BLaER1 treated with 17β-estradiol and CSF1 and Interleukin-3, amounts not matched to agents 10 nM and 100 nM (cell line): ENCODE results near the gene SDF4.

Experiments used
- H3K27ac ChIP-seq, 11 experiments: shearing (Covaris generic); formaldehyde crosslinking; 2 replicates each; pipeline ENCODE4 v1.8.1; 2022
- H3K27me3 ChIP-seq, 11 experiments: shearing (Covaris generic); formaldehyde crosslinking; 2 replicates each; pipeline ENCODE4 v1.8.1; 2022
- H3K36me3 ChIP-seq, 11 experiments: shearing (Covaris generic); formaldehyde crosslinking; 2 replicates each; pipeline ENCODE4 v1.8.1; 2022
- H3K4me1 ChIP-seq, 10 experiments: shearing (Covaris generic); formaldehyde crosslinking; 2 replicates each; pipeline ENCODE4 v1.8.1; 2022
- H3K4me2 ChIP-seq, 11 experiments: shearing (Covaris generic); formaldehyde crosslinking; 2 replicates each; pipeline ENCODE4 v1.8.1; 2022
- H3K4me3 ChIP-seq, 10 experiments: shearing (Covaris generic); formaldehyde crosslinking; 2 replicates each; pipeline ENCODE4 v1.8.1; 2022
- H3K9ac ChIP-seq, 11 experiments: shearing (Covaris generic); formaldehyde crosslinking; 2 replicates each; pipeline ENCODE4 v1.8.1; 2022
- H3K9me3 ChIP-seq, 11 experiments: shearing (Covaris generic); formaldehyde crosslinking; replicated peaks in 1 of 11; 2 replicates each; pipeline ENCODE4 v1.8.1; 2022
- H4K20me1 ChIP-seq, 11 experiments: shearing (Covaris generic); formaldehyde crosslinking; 2 replicates each; pipeline ENCODE4 v1.8.1; 2022
- Cebpa-rat ChIP-seq, 11 experiments: shearing (Covaris generic); IDR thresholded peaks; 2 replicates each; pipeline ENCODE4 v1.8.1; 2022

The SDF4 gene

DNA sequence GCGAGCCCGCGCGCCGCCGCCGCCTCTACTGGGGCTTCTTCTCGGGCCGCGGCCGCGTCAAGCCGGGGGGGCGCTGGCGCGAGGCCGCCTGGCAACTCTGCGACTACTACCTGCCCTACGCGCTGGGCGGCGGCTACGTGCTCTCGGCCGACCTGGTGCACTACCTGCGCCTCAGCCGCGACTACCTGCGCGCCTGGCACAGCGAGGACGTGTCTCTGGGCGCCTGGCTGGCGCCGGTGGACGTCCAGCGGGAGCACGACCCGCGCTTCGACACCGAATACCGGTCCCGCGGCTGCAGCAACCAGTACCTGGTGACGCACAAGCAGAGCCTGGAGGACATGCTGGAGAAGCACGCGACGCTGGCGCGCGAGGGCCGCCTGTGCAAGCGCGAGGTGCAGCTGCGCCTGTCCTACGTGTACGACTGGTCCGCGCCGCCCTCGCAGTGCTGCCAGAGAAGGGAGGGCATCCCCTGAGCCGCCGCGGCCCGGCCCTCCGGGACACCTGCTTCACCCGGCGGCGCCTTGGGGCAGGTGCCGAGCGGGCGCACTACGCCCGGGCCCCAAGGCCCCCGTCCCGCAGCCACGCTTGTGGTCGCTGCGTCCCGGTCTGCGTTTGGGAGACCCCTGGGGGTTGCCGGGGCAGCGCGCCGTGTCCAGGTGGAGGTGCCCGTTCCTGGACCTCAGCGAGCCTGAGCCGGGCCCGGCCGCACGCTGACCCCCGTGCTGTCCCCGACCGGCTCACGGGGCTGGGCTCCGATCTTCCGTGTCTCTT is 1.2 kb upstream of the SDF4 start:
- H3K4me2 ChIP-seq, result peak overlapping the region; percentile 98 to 100 (median 100)
- H3K9ac ChIP-seq, result peak overlapping the region; percentile 88 to 100 (median 96)
- H4K20me1 ChIP-seq, result peaks cover 35 to 83% (median 77%) of the 10 kb centered on the region in 11 experiments
- peak overlapping the region; percentile 60 to 97 (median 94) for H3K27ac ChIP-seq
- no peak for TF ChIP-seq Cebpa-rat (IDR thresholded peaks at IDR 0.05)
- peaks cover 58 to 78% (median 76%) of the 10 kb centered on the region in 10 experiments for H3K4me1 ChIP-seq
- H3K27me3 ChIP-seq, result peaks cover 0 to 17% (median 0%) of the 10 kb centered on the region in 11 experiments; a peak in 10 of 22 replicates
- H3K9me3 ChIP-seq, result no peaks in the 10 kb centered on the region
- peak overlapping the region; percentile 77 to 99 (median 90) for H3K4me3 ChIP-seq
- peaks cover 20 to 50% (median 38%) of the 10 kb centered on the region in 11 experiments for H3K36me3 ChIP-seq

DNA sequence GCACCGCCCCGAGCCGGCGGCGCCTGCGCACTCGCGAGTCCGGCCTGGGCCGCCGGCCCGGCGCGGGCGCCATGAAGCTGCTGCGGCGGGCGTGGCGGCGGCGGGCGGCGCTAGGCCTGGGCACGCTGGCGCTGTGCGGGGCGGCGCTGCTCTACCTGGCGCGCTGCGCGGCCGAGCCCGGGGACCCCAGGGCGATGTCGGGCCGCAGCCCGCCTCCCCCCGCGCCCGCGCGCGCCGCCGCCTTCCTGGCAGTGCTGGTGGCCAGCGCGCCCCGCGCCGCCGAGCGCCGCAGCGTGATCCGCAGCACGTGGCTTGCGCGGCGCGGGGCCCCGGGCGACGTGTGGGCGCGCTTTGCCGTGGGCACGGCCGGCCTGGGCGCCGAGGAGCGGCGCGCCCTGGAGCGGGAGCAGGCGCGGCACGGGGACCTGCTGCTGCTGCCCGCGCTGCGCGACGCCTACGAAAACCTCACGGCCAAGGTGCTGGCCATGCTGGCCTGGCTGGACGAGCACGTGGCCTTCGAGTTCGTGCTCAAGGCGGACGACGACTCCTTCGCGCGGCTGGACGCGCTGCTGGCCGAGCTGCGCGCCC is 501 bp upstream of the SDF4 start, which contains the start of gene B3GALT6:
Gene B3GALT6, plus strand, starts transcription at position 30 of the 588 bp plus-strand sequence. Its CDS starts 42 bp downstream, at position 72.
- peak within 1 kb of the TSS; percentile 92 to 100 (median 96) for H3K9ac ChIP-seq
- peaks cover 0 to 10% (median 0%) of the 10 kb centered on the region in 11 experiments; a peak in 8 of 22 replicates for H3K27me3 ChIP-seq
- no peaks in the 10 kb centered on the region for H3K9me3 ChIP-seq
- peaks cover 52 to 72% (median 69%) of the 10 kb centered on the region in 10 experiments for H3K4me1 ChIP-seq
- peak within 1 kb of the TSS; percentile 90 to 98 (median 94) for H3K27ac ChIP-seq
- H4K20me1 ChIP-seq, result peaks cover 42 to 84% (median 77%) of the 10 kb centered on the region in 11 experiments
- peaks cover 26 to 57% (median 45%) of the 10 kb centered on the region in 11 experiments for H3K36me3 ChIP-seq
- peak within 1 kb of the TSS; percentile 98 to 100 (median 100) for H3K4me2 ChIP-seq
- peak within 1 kb of the TSS; percentile 77 to 99 (median 90) for H3K4me3 ChIP-seq
- TF ChIP-seq Cebpa-rat (IDR thresholded peaks at IDR 0.05), result no peak

GRCh38 chr1:1230656-1231399 is 973 bp downstream of the SDF4 start:
- Histone ChIP-seq H3K4me2 (peak overlapping the region; percentile 83 to 95 (median 93)), H3K27me3 (no peaks in the 10 kb centered on the region), H3K9ac (peak overlapping the region; percentile 92 to 100 (median 96)), H3K36me3 (peaks cover 41 to 68% (median 60%) of the 10 kb centered on the region in 11 experiments), H3K9me3 (no peaks in the 10 kb centered on the region), H3K4me1 (peaks cover 37 to 57% (median 54%) of the 10 kb centered on the region in 10 experiments), H3K27ac (peak overlapping the region; percentile 90 to 98 (median 94)), H4K20me1 (peaks cover 54 to 84% (median 77%) of the 10 kb centered on the region in 11 experiments), H3K4me3 (peak overlapping the region; percentile 77 to 99 (median 90))
- no peak for TF ChIP-seq Cebpa-rat (IDR thresholded peaks at IDR 0.05)

GRCh38 chr1:1229770-1230169 is 2.0 kb downstream of the SDF4 start:
- TF ChIP-seq Cebpa-rat (IDR thresholded peaks at IDR 0.05), result no peak
- Histone ChIP-seq H3K9me3 (no peaks in the 10 kb centered on the region), H3K27ac (no peak overlapping the region; a peak in 1 of 22 replicates), H3K4me1 (peaks cover 37 to 46% (median 44%) of the 10 kb centered on the region in 10 experiments), H3K36me3 (peaks cover 52 to 68% (median 62%) of the 10 kb centered on the region in 11 experiments), H3K4me2 (peak overlapping the region; percentile 83 to 95 (median 93)), H3K4me3 (peak overlapping the region in 7 of 10 experiments; percentile 77 to 99 (median 89); a peak in 10 of 20 replicates), H4K20me1 (peaks cover 56 to 84% (median 77%) of the 10 kb centered on the region in 11 experiments), H3K27me3 (no peaks in the 10 kb centered on the region), H3K9ac (peak overlapping the region; percentile 92 to 100 (median 96); a peak in 16 of 22 replicates)

GRCh38 chr1:1228596-1229321 is 3.0 kb downstream of the SDF4 start:
- Histone ChIP-seq H3K27me3 (no peaks in the 10 kb centered on the region), H3K9ac (peak overlapping the region in 2 of 11 experiments; percentile 19 to 98; a peak in 3 of 22 replicates), H3K27ac (no peak overlapping the region), H3K4me2 (peak overlapping the region in 3 of 11 experiments; percentile 94; a peak in 1 of 22 replicates), H3K4me3 (no peak overlapping the region), H3K9me3 (no peaks in the 10 kb centered on the region), H3K4me1 (peaks cover 30 to 36% (median 34%) of the 10 kb centered on the region in 10 experiments), H4K20me1 (peaks cover 63 to 84% (median 77%) of the 10 kb centered on the region in 11 experiments), H3K36me3 (peaks cover 62 to 68% (median 64%) of the 10 kb centered on the region in 11 experiments)
- TF ChIP-seq Cebpa-rat (IDR thresholded peaks at IDR 0.05), result no peak

DNA sequence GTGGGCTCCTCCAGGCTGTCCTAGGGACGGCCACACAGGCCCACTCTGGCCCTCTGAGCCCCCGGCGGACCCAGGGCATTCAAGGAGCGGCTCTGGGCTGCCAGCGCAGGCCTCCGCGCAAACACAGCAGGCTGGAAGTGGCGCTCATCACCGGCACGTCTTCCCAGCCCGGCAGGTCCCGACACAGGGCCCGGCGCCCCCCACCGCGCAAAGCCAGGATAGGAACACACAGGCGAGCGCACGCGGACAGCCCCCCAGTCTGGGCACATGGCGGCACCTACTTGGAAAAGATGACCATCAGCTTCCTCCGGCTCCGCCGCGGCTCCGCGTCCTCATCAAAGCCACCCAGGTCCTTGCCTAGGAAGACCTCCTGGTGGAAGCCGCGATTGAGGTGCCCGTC is 3.6 kb downstream of the SDF4 start:
- Histone ChIP-seq H3K9me3 (no peaks in the 10 kb centered on the region), H3K4me2 (no peak overlapping the region), H3K4me1 (peaks cover 25 to 30% (median 28%) of the 10 kb centered on the region in 10 experiments), H3K36me3 (peaks cover 65 to 71% (median 67%) of the 10 kb centered on the region in 11 experiments), H3K27ac (no peak overlapping the region), H3K27me3 (no peaks in the 10 kb centered on the region), H4K20me1 (peaks cover 63 to 81% (median 74%) of the 10 kb centered on the region in 11 experiments), H3K4me3 (no peak overlapping the region), H3K9ac (peak overlapping the region in 1 of 11 experiments; percentile 19; a peak in 1 of 22 replicates)
- TF ChIP-seq Cebpa-rat (IDR thresholded peaks at IDR 0.05), result no peak

DNA sequence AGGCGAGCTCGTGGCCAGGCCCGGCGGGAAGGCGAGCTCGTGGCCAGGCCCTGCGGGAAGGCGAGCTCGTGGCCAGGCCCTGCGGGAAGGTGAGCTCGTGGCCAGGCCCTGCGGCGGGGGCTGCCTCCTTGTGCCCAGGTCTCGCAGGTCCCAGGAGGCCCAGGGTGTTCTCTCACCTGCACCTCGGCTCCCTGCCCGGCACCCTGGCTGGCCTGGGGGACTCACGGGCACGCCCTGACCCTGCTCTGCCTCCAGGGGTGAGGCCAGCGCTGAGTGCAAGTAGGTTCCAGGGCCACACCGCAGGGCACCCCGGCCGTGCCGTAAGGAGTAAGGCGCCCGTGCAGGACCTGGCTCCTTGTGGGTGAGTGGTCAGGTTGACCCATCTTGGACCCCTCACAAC is 4.4 kb downstream of the SDF4 start:
- Histone ChIP-seq H3K4me3 (no peak overlapping the region), H3K9me3 (no peaks in the 10 kb centered on the region), H3K9ac (no peak overlapping the region), H3K36me3 (peaks cover 73 to 79% (median 75%) of the 10 kb centered on the region in 11 experiments), H4K20me1 (peaks cover 63 to 84% (median 80%) of the 10 kb centered on the region in 11 experiments), H3K27me3 (no peaks in the 10 kb centered on the region), H3K4me1 (peaks cover 17 to 22% (median 20%) of the 10 kb centered on the region in 10 experiments), H3K27ac (no peak overlapping the region), H3K4me2 (no peak overlapping the region)
- no peak for TF ChIP-seq Cebpa-rat (IDR thresholded peaks at IDR 0.05)
